Measurements from ENCODE around the gene MSH3. TPM values are rescaled to one million over a fixed set of nuclear protein-coding genes. Genes with fewer than 3 reads are reported as not detected.

Gene MSH3
- total RNA-seq, 4 donors from 2014 or later, result 10.0 to 16.8 (median 13.1) TPM

- TF ChIP-seq, protein P1, sequence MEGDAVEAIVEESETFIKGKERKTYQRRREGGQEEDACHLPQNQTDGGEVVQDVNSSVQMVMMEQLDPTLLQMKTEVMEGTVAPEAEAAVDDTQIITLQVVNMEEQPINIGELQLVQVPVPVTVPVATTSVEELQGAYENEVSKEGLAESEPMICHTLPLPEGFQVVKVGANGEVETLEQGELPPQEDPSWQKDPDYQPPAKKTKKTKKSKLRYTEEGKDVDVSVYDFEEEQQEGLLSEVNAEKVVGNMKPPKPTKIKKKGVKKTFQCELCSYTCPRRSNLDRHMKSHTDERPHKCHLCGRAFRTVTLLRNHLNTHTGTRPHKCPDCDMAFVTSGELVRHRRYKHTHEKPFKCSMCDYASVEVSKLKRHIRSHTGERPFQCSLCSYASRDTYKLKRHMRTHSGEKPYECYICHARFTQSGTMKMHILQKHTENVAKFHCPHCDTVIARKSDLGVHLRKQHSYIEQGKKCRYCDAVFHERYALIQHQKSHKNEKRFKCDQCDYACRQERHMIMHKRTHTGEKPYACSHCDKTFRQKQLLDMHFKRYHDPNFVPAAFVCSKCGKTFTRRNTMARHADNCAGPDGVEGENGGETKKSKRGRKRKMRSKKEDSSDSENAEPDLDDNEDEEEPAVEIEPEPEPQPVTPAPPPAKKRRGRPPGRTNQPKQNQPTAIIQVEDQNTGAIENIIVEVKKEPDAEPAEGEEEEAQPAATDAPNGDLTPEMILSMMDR (IDR thresholded peaks at IDR 0.05), result no peak
- DNase-seq (ENCODE audit: low spot score), result no peak
- no peak for ATAC-seq (ENCODE audit: low FRiP score)
Measured at GRCh38 chr5:80631278-80632259, 22.9 kb upstream of the MSH3 start.

GRCh38 chr5:80632700-80633099 lies 21.8 kb upstream of the MSH3 start:
- TF ChIP-seq, protein P1 (IDR thresholded peaks at IDR 0.05), result no peak
- no peak for ATAC-seq (ENCODE audit: low FRiP score)

DNA sequence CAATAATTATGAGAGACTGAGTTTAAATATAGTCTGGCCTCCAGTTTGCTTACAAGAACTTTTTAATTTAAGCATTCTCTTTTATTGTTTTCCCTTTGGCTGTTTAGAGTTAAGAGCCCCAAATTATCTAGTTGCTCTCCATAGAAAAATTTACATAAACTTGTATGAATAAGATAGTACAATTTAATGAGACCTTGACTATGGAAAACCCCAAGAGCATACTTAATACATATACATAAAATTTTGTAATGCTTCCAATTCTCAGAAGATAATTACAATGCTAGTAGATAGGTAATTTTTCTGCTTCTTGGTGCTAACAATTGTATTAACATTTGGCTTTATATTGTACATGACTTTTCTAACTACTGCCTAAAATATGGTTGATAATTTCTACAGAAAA lies 20.3 kb upstream of the MSH3 start:
- no peak for DNase-seq (ENCODE audit: low spot score)
- ATAC-seq (ENCODE audit: low FRiP score), result no peak
- TF ChIP-seq, protein P1 (IDR thresholded peaks at IDR 0.05), result no peak

More at GRCh38 chr5:80632700-80633099, 21.8 kb upstream of the MSH3 start:
- DNase-seq (ENCODE audit: low spot score), result no peak

GRCh38 chr5:80641353-80641752 lies 13.1 kb upstream of the MSH3 start:
- ATAC-seq (ENCODE audit: low FRiP score) (no peak), DNase-seq (ENCODE audit: low spot score) (no peak)
- TF ChIP-seq, protein P1 (IDR thresholded peaks at IDR 0.05), result no peak

DNA sequence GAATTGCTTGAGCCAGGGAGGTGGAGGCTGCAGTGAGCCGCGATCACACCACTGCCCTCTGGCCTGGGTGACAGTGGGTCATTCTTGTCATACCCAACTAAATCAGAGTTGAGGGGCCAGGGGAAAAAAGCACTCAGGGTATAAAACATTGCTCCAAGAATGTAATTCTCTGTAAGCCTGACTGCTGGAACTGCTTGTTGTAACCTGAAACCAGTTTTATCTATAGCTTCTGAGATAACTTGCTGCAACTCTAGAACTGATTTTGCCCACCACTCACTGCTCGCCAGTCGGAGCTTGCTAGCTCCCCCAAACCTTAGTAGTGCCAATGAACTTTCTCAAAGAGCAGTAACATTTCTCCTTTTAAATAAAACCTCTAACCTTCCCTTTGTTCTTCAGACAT lies 9.6 kb upstream of the MSH3 start:
- DNase-seq (ENCODE audit: low spot score) (no peak), ATAC-seq (ENCODE audit: low FRiP score) (no peak)
- TF ChIP-seq, protein P1 (IDR thresholded peaks at IDR 0.05), result no peak

DNA sequence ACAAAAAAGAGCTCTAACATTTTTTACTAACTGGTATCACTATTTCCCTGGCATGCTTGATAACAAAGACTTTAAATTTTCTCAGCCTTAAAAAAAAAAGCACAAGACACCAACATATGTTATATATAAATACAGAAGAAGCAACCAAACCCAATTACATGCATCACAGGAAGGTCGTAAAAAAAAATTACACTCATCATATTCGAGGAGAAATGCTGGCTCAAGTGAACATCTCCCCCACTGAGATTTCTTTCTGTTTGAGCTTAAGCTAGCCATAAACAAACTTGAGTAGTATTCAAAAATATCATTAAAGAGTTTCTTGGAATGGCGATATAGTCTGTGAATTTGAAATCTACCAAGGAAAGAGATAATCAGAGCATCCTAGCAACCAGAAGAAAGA lies 7.5 kb upstream of the MSH3 start:
- no peak for DNase-seq (ENCODE audit: low spot score)
- ATAC-seq (ENCODE audit: low FRiP score), result no peak
- TF ChIP-seq, protein P1 (IDR thresholded peaks at IDR 0.05), result no peak

- DNase-seq (ENCODE audit: low spot score) (no peak), ATAC-seq (ENCODE audit: low FRiP score) (no peak)
- TF ChIP-seq, protein P1 (IDR thresholded peaks at IDR 0.05), result no peak
Measured at GRCh38 chr5:80653502-80653901, 950 bp upstream of the MSH3 start.

All from omental fat pad (tissue), 4 donors.